GM19025 (cell line): ENCODE measurements around the gene ELOVL1.
"Not testable (repeated sequence)": the region's sequence is repeated elsewhere in the genome, so short reads cannot be mapped to it uniquely, and the experiment has no call there.

ENCODE experiments used
- ATAC-seq: cut with Tn5 transposase; IDR thresholded peaks from one replicate; pipeline ENCODE4 v1.9.1; 2021; ENCODE audit warnings: mild to moderate bottlenecking, low read depth, moderate library complexity; ENCODE audit not compliant: unreplicated experiment

ELOVL1 gene

DNA sequence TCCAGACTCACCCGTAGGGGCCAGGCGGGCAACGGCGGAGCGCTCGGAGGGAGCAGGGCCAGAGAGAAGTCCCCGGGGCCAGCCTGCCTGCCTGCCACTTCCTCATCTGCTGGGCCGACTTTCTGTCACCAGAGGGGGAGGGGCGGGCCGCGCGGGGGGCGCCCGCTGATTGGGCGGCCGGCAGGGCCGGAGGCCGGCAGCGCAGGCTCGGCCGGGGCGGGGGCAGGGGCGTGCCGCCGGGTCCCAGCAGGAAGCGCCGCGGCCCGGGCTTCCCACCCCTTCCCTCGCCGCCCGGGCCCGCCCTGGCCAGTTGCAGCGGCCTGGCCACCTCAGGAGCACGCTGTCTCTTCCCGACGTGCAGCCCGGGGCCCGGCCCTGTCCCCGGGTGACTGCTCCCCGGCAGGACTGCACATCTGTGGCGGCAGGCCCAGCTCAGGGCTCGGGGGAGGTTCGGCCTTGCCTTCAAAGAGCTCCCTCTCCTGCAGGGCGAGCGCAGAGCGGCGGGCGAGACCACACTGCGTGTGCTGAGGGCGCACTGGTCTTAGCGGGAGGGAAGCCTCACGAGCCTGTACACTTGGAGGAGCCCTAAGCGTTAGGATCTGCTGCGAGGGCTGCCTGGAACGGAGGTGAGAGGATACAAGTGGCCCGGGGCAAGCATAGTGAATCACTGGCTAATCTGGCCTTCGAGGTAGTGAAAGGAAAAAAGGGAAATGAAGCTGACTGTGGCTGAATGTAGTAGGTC is at the start of gene ELOVL1:
TSS of gene ELOVL1 (minus strand) at position 108 of the 742 bp plus-strand sequence. CDS start 2,402 bp downstream, outside the sequence.
- ATAC-seq, result peak; percentile 78

GRCh38 chr1:43415901-43416300 is 48.1 kb upstream of the ELOVL1 start:
- ATAC-seq, result no peak

DNA sequence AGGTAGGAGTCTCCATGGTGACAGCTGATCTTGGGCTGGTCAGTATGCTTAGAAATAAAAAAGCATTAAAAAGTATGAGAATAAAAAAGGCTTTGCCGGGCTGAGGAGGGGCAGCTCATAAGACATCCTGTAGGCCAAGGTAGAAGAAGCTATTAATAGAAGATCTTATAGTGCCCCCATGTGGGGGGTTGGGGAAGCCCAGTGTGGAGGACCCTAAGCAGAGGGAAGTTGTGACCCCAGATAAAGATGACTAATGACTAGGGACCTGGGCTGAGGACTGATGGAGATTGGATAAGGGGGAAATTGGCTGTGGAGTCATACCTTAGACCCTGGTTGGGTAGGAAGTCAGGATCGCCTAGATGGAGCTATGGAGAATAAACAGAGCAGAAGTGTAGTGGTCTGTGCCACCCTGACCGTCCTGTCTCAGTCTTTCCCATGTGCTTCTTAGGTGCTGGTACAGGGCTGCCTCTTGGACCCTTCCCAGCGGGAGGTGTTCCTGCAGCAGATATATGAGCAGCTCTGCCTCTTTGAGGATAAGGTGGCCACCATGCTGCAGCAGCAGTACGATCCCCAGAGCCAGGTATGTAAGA is 46.9 kb upstream of the ELOVL1 start:
- no peak for ATAC-seq

DNA sequence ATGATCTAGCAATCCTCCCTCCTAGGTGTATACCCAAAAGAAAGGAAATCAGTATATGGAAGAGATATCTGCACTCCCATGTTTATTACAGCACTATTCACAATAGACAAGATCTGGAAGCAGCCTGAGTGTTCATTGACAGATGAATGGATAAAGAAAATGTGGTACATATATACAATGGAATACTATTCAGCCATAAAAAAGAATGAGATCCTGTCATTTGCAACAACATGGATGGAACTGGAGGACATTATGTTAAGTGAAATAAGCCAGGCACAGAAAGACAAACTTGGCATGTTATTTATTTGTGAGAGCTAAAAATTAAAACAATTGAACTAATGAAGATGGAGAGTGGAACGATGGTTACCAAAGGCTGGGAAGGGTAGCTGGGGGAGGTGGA is 45.6 kb upstream of the ELOVL1 start:
- ATAC-seq, result not testable (repeated sequence)

- no peak for ATAC-seq
These were observed 42.8 kb upstream of the ELOVL1 start for GRCh38 chr1:43410571-43410970.

DNA sequence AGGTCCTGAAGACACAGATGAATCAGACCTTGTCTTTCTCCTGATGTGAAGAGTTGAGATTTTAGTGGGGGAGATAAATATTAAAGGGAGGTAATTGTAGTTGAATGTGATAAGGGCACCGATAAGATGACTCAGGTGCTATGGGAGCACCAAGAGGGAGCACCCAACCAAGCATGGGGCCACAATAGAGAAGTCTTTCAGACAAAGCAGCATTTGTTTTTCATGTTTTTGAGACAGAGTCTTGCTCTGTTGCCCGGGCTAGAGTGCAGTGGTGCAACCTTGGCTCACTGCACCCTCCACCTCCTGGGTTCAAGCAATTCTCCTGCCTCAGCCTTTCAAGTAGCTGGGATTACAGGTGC is 38.0 kb upstream of the ELOVL1 start:
- no peak for ATAC-seq

- no peak for ATAC-seq
These were observed 37.5 kb upstream of the ELOVL1 start for GRCh38 chr1:43405219-43405875.

GRCh38 chr1:43404353-43404752 is 36.5 kb upstream of the ELOVL1 start:
- ATAC-seq, result no peak

- no peak for ATAC-seq
These were observed 34.5 kb upstream of the ELOVL1 start for GRCh38 chr1:43402089-43402865.

- not testable (repeated sequence) for ATAC-seq
These were observed 32.6 kb upstream of the ELOVL1 start for GRCh38 chr1:43400441-43400840.

- no peak for ATAC-seq
These were observed 30.4 kb upstream of the ELOVL1 start for GRCh38 chr1:43398227-43398626.

- no peak for ATAC-seq
These were observed 28.2 kb upstream of the ELOVL1 start for GRCh38 chr1:43396059-43396458.

- ATAC-seq, result no peak
These were observed 27.7 kb upstream of the ELOVL1 start for GRCh38 chr1:43395523-43395922.

- no peak for ATAC-seq
These were observed 24.9 kb upstream of the ELOVL1 start for GRCh38 chr1:43392702-43393101.

- ATAC-seq, result peak; percentile 95
These were observed 21.8 kb upstream of the ELOVL1 start, which contains the start of the genes MED8 and SZT2 for GRCh38 chr1:43389326-43390313. MED8 (minus strand) TSS chr1:43389800; CDS start chr1:43389764, 36 bp downstream. SZT2 (plus strand) TSS chr1:43389899; CDS start chr1:43389969, 70 bp downstream.

GRCh38 chr1:43388613-43389012 is 20.8 kb upstream of the ELOVL1 start:
- ATAC-seq, result no peak

GRCh38 chr1:43387976-43388599 is 20.3 kb upstream of the ELOVL1 start:
- ATAC-seq, result no peak

- no peak for ATAC-seq
These were observed 18.9 kb upstream of the ELOVL1 start for GRCh38 chr1:43386676-43387075.

- no peak for ATAC-seq
These were observed 15.6 kb upstream of the ELOVL1 start for GRCh38 chr1:43383449-43383848.
